GM21367 (cell line): ENCODE measurements around the gene DCANP1.

Experiments
- ATAC-seq: cut with Tn5 transposase; IDR thresholded peaks from one replicate; pipeline ENCODE4 v1.9.1; 2021; ENCODE audit not compliant: unreplicated experiment

Gene DCANP1

DNA sequence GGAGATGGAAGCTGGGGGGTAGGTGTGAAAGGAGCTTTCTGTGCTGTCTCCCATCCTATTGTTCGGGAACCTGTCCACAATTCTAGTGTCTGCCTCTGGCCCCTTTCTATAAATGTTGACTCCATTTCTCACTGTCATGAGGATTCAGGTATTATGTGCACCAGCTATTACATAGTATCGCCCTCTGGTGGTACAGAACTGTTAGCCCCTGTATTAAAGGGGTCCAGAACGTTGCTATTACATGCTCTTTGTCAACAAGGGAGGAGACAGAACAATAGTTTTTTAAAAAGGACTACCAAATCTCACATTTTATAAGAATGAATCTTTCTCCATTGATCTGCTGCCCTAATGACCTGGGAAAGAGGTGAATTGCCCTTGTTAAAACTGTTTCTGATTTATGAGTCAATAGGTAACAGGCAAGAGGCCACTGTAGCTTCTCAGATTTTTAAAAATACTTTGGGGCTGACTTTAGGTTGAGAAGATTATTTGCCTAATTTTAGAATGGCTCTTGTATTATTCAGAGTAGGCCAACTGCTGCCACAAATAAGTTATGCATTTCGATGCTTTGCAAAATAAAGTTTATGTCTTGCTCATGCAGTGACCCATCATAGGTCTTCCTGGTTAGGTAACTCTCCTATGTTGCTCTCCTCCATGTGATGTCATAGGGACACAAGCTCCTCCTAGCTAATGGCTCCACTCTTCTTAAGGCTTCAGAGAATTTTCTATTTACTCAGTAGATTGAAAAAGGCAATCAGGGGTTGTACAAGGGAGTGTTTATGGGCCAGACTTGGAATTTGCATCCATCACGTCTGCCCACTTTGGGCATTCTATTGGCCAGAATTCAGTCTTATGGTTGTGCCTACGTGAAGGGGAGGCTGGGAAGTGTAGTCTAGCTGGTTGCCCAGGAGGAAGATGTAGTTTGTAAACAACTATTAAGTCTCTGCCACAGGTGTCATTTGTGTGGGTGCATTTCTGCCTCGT is 20.8 kb downstream of the DCANP1 start:
- ATAC-seq = peak; percentile 97

DNA sequence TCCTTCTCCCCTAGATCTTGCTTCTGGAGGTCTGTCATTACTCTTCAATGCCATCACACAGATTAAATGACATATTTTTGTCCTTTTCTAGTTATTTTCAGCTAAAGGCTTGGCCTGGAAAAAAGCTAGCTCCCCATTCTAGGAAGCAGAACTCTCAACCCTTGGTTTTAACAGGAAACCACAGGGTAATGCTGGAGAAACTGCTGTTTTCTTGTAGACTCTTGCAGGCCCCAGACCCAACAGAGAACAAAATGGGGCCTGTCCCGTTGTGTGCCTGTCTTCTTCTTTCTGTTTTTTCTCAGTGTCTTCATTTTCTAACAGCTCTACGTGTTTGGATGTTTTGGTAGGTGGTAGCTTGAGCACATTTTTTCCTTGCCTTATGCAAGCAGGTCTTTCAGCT is 21.5 kb downstream of the DCANP1 start:
- no peak for ATAC-seq

- no peak for ATAC-seq
These were observed 23.3 kb downstream of the DCANP1 start for GRCh38 chr5:135423846-135424168.

GRCh38 chr5:135423146-135423845 is 23.9 kb downstream of the DCANP1 start:
- ATAC-seq = no peak

- no peak for ATAC-seq
These were observed 24.7 kb downstream of the DCANP1 start for GRCh38 chr5:135422419-135422818.

- no peak for ATAC-seq
These were observed 30.1 kb downstream of the DCANP1 start for GRCh38 chr5:135417083-135417482.

DNA sequence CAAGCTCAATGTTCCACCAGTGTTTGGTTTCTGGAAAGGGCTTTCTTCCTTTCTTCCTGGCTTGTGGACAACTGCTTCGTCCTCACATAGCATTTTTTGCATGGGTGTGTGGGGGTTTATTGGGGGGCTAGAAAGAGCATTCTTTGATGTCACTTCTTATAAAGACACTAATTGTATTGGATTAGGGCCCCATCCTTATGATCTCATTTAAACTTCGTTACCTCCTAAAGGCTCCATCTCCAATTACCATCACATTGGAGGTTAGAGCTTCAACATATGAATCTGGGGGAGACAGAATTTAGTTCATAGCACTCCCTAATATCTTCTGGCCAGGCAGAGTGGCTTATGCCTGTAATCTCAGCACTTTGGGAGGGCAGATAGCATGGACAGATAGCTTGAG is 42.1 kb downstream of the DCANP1 start:
- no peak for ATAC-seq

DNA sequence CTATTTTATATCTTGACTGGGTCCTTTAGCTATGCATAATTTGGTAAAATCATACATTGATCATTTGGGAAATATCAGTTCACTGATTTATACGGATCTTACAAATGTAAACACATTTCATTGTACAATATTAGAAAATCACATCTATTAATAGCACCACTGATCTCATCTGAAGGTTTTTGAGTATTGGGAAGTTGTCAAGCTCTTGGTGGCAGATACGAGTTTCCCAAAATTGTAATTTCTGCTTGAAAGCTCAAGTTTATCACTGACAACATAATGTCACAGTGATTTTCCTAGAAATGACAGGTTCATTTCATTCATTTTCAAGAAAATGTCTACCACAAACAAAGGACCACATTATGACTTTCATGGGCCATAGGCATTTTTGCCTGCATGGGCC is 45.1 kb downstream of the DCANP1 start:
- no peak for ATAC-seq

DNA sequence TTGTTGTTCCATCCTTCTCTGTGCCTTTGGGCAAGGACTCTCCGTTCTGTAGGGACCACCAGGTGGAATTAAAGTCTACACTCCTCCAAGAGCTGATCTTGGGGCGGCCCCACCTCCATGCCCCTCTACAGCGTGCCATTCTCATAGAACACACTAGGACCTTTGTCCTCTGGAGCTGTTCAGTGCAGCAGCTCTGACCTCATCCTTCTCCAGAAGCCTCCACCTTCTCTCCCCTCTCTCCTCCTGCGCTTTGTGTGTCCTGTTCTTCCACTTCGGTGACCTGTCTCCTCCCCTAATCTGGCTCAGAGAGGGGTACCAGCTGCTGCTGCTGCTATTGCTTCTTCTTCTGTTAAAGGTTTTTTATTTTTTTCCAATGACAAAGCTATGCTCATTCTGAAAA is 46.3 kb downstream of the DCANP1 start:
- ATAC-seq = no peak

DNA sequence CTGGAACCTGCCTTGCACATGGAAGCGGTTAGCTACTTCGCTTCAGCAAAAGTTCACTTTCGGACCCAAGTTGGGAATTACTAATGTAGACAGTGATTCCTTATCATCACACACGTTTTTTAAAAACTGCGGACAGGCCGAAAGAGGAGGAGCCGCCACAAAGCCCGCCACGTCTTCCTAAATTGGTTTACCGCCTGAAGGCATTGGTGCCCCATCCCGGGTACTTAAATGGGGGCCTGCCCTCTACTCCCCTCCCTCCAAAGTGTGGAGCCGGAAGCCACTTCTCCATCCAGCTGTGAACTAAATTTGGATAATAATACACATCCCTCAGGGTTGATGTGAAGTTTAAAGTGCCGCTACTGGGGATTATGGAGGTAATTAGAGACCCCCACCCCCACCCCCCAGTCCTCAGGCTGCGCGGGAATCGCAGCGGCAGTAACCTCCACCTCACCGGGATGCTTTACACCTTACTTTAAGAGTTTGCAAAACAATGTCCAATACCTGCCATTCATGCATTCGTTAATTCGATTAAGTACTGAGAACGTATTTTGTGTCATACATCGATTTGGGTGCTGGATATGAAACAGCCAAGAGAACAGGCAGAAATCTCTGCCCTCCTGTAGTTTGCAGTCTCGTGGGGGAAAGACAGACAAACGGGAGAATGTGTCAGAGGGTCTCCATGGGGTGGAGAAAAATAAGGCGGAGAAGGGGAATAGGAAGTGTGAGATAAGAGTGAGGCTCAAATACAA is 47.2 kb downstream of the DCANP1 start:
- no peak for ATAC-seq

- ATAC-seq = peak; percentile 76
These were observed 48.0 kb downstream of the DCANP1 start, which contains the start of gene MACROH2A1 for GRCh38 chr5:135398855-135399793. Gene MACROH2A1 (minus strand): TSS chr5:135399231. CDS start chr5:135389093, 10,138 bp downstream.

DNA sequence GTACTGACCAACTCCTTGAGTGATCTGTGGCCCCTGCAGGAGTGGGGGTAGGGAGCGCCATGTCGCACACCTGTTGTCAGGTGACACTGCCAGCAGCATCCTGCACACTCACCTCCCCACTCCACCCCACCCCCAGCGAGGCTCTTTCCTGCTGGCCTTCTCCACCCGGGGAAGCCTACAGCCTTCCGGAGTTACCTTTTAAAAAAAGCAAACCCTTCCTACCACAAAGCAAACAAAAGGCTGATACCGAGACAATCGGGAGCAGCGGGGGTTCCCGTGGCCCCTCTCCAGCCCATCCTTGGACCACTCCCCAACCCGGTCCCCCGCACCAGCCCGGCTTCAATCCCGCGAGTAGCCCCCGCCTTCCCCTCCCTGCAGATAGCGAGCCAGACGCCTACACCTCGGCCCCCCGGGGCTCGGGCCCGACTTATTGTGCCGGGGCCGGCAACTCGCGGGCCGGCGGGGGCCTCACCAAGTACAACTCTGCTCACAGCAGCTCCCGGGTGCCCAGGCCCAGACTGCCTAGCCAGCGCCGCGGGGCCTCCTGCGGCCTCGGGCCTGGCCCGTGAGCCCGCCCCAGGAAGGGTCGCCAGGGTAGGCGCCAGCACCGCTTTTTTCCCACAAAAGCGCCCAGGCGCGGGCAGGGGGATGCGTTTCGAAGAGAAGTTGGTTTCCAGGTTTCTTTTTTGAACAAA is 48.8 kb downstream of the DCANP1 start:
- peak; percentile 25 for ATAC-seq

- ATAC-seq = no peak
These were observed 50.1 kb downstream of the DCANP1 start for GRCh38 chr5:135397084-135397483.

DNA sequence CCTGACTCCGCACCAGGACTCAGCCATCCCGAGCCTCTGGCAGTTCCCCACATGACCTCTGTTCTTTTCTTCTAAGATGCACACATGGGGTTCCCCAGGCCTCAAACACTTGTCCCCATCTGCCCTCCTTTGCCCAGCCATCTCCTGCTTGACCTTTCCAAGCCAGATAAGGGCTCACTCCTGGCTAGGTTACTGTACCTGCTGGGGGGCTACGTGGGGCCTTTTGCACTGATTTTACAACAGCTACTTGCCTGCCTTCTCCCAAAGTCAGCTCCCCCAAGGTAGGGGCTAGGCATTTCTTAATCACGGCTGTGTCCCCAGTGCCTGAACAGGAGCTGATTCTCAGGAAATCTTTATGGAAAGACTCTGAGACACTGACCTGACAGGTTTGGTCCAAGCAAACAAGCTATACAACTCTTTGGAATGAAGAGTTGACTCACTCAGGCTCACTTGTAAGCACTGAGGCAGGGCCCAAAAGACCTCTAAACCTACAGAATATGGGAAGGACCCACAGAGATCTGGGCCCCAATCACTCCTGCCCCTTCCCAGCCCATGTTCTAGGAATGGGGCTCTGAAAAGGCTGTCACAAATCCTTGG is 50.6 kb downstream of the DCANP1 start:
- no peak for ATAC-seq

DNA sequence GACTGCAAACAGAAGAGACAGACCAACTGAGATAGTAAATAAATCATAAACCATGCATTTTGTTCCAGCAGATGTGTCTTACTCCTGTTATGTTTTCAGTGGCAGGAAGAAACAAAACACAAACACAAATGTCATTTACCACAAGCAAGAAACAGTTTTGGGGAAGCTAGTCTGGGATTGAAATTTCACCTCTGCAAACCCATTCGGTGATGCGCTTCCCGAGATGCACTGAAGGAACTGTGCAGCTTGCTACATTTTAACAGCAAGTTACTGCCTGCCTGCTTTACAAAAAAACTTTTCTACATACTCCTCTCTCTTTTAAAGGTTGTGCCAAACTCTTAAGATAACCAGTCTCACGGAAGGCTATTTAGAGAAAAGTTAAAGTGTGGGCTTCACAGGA is 51.3 kb downstream of the DCANP1 start:
- no peak for ATAC-seq

- no peak for ATAC-seq
These were observed 51.7 kb downstream of the DCANP1 start for GRCh38 chr5:135395451-135395850.
